ENCODE measurements around the gene HIVEP2. TPM values are rescaled to one million over a fixed set of nuclear protein-coding genes. Genes with fewer than 3 reads are reported as not detected.

HIVEP2 gene
- polyA plus RNA-seq, 3 donors: 10.9 to 13.4 (median 12.6) TPM

- no peak for DNase-seq
Measured at GRCh38 chr6:142863981-142864380, 81.0 kb downstream of the HIVEP2 start.

GRCh38 chr6:142861711-142862110 lies 83.3 kb downstream of the HIVEP2 start:
- no peak for DNase-seq

- DNase-seq: no peak
Measured at GRCh38 chr6:142860498-142860897, 84.5 kb downstream of the HIVEP2 start.

- DNase-seq: no peak
Measured at GRCh38 chr6:142857796-142858555, 87.0 kb downstream of the HIVEP2 start.

- DNase-seq: no peak
Measured at GRCh38 chr6:142857233-142857761, 87.7 kb downstream of the HIVEP2 start.

- no peak for DNase-seq
Measured at GRCh38 chr6:142856624-142857232, 88.2 kb downstream of the HIVEP2 start.

GRCh38 chr6:142855893-142856623 lies 88.9 kb downstream of the HIVEP2 start:
- DNase-seq: no peak

GRCh38 chr6:142854589-142855488 lies 90.1 kb downstream of the HIVEP2 start:
- no peak for DNase-seq

GRCh38 chr6:142853244-142854180 lies 91.5 kb downstream of the HIVEP2 start:
- DNase-seq: no peak

- no peak for DNase-seq
Measured at GRCh38 chr6:142851601-142852000, 93.4 kb downstream of the HIVEP2 start.

GRCh38 chr6:142850679-142851423 lies 94.1 kb downstream of the HIVEP2 start:
- DNase-seq: no peak

GRCh38 chr6:142848976-142849375 lies 96.0 kb downstream of the HIVEP2 start:
- no peak for DNase-seq

- DNase-seq: no peak
Measured at GRCh38 chr6:142848156-142848555, 96.8 kb downstream of the HIVEP2 start.

GRCh38 chr6:142846883-142847287 lies 98.1 kb downstream of the HIVEP2 start:
- DNase-seq: no peak

- no peak for DNase-seq
Measured at GRCh38 chr6:142846459-142846831, 98.5 kb downstream of the HIVEP2 start.

- peak; percentile 89 for DNase-seq
Measured at GRCh38 chr6:142845624-142846458, 99.1 kb downstream of the HIVEP2 start.

GRCh38 chr6:142845143-142845571 lies 99.8 kb downstream of the HIVEP2 start:
- DNase-seq: no peak

GRCh38 chr6:142844065-142844755 lies 100.8 kb downstream of the HIVEP2 start:
- DNase-seq: no peak

Measured in renal pelvis (tissue), 4 donors.